IMR-90 (cell line): ENCODE results near the gene TMEM107. TPM values are rescaled to one million over a fixed set of nuclear protein-coding genes. Genes with fewer than 3 reads are reported as not detected.

Experiments
- ATAC-seq: fragments of 200-7000 bp; cut with Tn5 transposase; 2 replicates; pipeline ENCODE4 v1.9.1; 2020; ENCODE audit warnings: low read depth, mild to moderate bottlenecking, moderate library complexity
- BruUV-seq: library from RNA; stranded (reverse); fragments of 400-500 nt; replicated peaks from 2 replicates; lab custom pipeline; 2021; lab: Mats Ljungman, UMichigan
- CTCF ChIA-PET: fragments of 300-600 bp; formaldehyde crosslinking; extraction: SDS; loops from one replicate; lab custom pipeline; 2021; ENCODE audit warnings: antibody characterized with exemption; lab: Yijun Ruan, JAX
- POLR2A ChIA-PET: fragments of 300-600 bp; sonication (Branson Sonifier 250); formaldehyde crosslinking; loops from one replicate; lab custom pipeline; 2022; ENCODE audit warnings: antibody characterized with exemption; ENCODE audit not compliant: unreplicated experiment; lab: Charles Lee
- DNase-seq: peaks from one replicate; pipeline ENCODE4 v3.0.0; 2013
- H2AFZ ChIP-seq: replicated peaks from 2 replicates; pipeline ENCODE3; 2013; ENCODE audit warnings: low read length, mild to moderate bottlenecking; ENCODE audit not compliant: poor library complexity
- H2AK5ac ChIP-seq: 2 replicates; pipeline ENCODE4 v1.6.1; 2013; ENCODE audit warnings: low read depth, low read length, inconsistent platforms
- H2AK9ac ChIP-seq: replicated peaks from 2 replicates; pipeline ENCODE3; 2013; ENCODE audit warnings: mild to moderate bottlenecking, low read depth, low read length, moderate library complexity; ENCODE audit not compliant: poor library complexity
- H2BK120ac ChIP-seq: 2 replicates; pipeline ENCODE4 v1.6.1; 2013; ENCODE audit warnings: low read depth, low read length, inconsistent platforms
- H2BK15ac ChIP-seq: 3 replicates; pipeline ENCODE4 v1.6.1; 2013; ENCODE audit warnings: low read depth, low read length, inconsistent platforms
- H2BK20ac ChIP-seq: 2 replicates; pipeline ENCODE4 v1.6.1; 2013; ENCODE audit warnings: low read depth, mild to moderate bottlenecking, inconsistent platforms, low read length, moderate library complexity
- H2BK5ac ChIP-seq: 2 replicates; pipeline ENCODE4 v1.6.1; 2013; ENCODE audit warnings: mild to moderate bottlenecking, low read depth, low read length, inconsistent platforms; ENCODE audit not compliant: poor library complexity, severe bottlenecking
- H3K14ac ChIP-seq: replicated peaks from 2 replicates; pipeline ENCODE4 v1.6.1; 2013; ENCODE audit warnings: low read depth, low read length, inconsistent platforms
- H3K18ac ChIP-seq: 2 replicates; pipeline ENCODE4 v1.6.1; 2013; ENCODE audit warnings: low read depth, low read length, control low read depth
- H3K23ac ChIP-seq: 2 replicates; pipeline ENCODE4 v1.6.1; 2013; ENCODE audit warnings: low read depth, low read length, inconsistent platforms
- H3K27ac ChIP-seq: 2 replicates; pipeline ENCODE4 v1.5.1; 2013; ENCODE audit warnings: mild to moderate bottlenecking, control low read depth, low read length; ENCODE audit not compliant: insufficient read depth
- H3K27me3 ChIP-seq: 2 replicates; pipeline ENCODE4 v1.6.1; 2013; ENCODE audit warnings: low read length; ENCODE audit not compliant: control insufficient read depth, insufficient read depth
- H3K36me3 ChIP-seq: 2 replicates; pipeline ENCODE4 v1.6.1; 2013; ENCODE audit warnings: low read length, mixed read lengths; ENCODE audit not compliant: control insufficient read depth, insufficient read depth
- H3K4ac ChIP-seq: 2 replicates; pipeline ENCODE4 v1.6.1; 2013; ENCODE audit warnings: low read depth, low read length, inconsistent platforms
- H3K4me1 ChIP-seq: 2 replicates; pipeline ENCODE4 v1.6.1; 2013; ENCODE audit warnings: low read length, mixed read lengths; ENCODE audit not compliant: control insufficient read depth, insufficient read depth
- H3K4me2 ChIP-seq: 2 replicates; pipeline ENCODE4 v1.6.1; 2013; ENCODE audit warnings: low read depth, mild to moderate bottlenecking, control low read depth, low read length, moderate library complexity
- H3K4me3 ChIP-seq: 2 replicates; pipeline ENCODE4 v1.5.1; 2013; ENCODE audit warnings: low read depth, mild to moderate bottlenecking, control low read depth, low read length, moderate library complexity; ENCODE audit not compliant: insufficient read depth
- H3K56ac ChIP-seq: 2 replicates; pipeline ENCODE4 v1.6.1; 2013; ENCODE audit warnings: low read length, inconsistent platforms; ENCODE audit not compliant: insufficient read depth; ENCODE audit errors: extremely low read depth
- H3K79me1 ChIP-seq, 2 experiments: 2 replicates each; pipeline ENCODE4 v1.6.1; 2013; ENCODE audit warnings: low read length in 2 of 2, inconsistent platforms in 1 of 2, low read depth in 1 of 2
- H3K9ac ChIP-seq: 2 replicates; pipeline ENCODE4 v1.6.1; 2013; ENCODE audit warnings: low read depth, low read length, control low read depth
- H3K9me1 ChIP-seq: 2 replicates; pipeline ENCODE4 v1.6.1; 2013; ENCODE audit warnings: low read length, inconsistent platforms; ENCODE audit not compliant: insufficient read depth
- H3K9me3 ChIP-seq: 2 replicates; pipeline ENCODE4 v1.6.1; 2013; ENCODE audit warnings: low read length; ENCODE audit not compliant: control insufficient read depth, insufficient read depth
- H4K20me1 ChIP-seq: 2 replicates; pipeline ENCODE4 v1.6.1; 2013; ENCODE audit warnings: low read length, inconsistent platforms; ENCODE audit not compliant: insufficient read depth
- H4K5ac ChIP-seq: 2 replicates; pipeline ENCODE4 v1.6.1; 2013; ENCODE audit warnings: mild to moderate bottlenecking, low read depth, low read length, control low read depth
- H4K8ac ChIP-seq, 2 experiments: 2 replicates each; pipeline ENCODE4 v1.6.1; 2013; ENCODE audit warnings: low read depth in 2 of 2, low read length in 2 of 2, control low read depth in 1 of 2, inconsistent platforms in 1 of 2
- H4K91ac ChIP-seq: 2 replicates; pipeline ENCODE4 v1.6.1; 2013; ENCODE audit warnings: low read depth, low read length, inconsistent platforms; ENCODE audit not compliant: insufficient read depth
- BHLHE40 ChIP-seq: fragments of 150-350 bp; IDR thresholded peaks from 2 replicates; pipeline ENCODE4 v1.6.1; 2016; ENCODE audit warnings: mild to moderate bottlenecking, low read depth, low read length
- CEBPB ChIP-seq: IDR thresholded peaks from 2 replicates; pipeline ENCODE4 v1.6.1; 2012; ENCODE audit warnings: low read depth, low read length, improper control_type of control experiment
- FOS ChIP-seq: fragments of 150-350 bp; IDR thresholded peaks from 2 replicates; pipeline ENCODE4 v1.6.1; 2016; ENCODE audit warnings: low read depth, low read length
- MAFK ChIP-seq: IDR thresholded peaks from 2 replicates; pipeline ENCODE4 v1.6.1; 2012; ENCODE audit warnings: low read depth, low read length, improper control_type of control experiment
- MAZ ChIP-seq: IDR thresholded peaks from 2 replicates; pipeline ENCODE4 v1.6.1; 2012; ENCODE audit warnings: low read depth, mild to moderate bottlenecking, low read length, improper control_type of control experiment, moderate library complexity, borderline replicate concordance
- MXI1 ChIP-seq: IDR thresholded peaks from 2 replicates; pipeline ENCODE4 v1.6.1; 2012; ENCODE audit warnings: low read depth, mild to moderate bottlenecking, low read length, moderate library complexity, borderline replicate concordance
- NFE2L2 ChIP-seq: fragments of 150-350 bp; IDR thresholded peaks from 2 replicates; pipeline ENCODE4 v1.6.1; 2016; ENCODE audit warnings: low read depth, mild to moderate bottlenecking, low read length
- POLR2A ChIP-seq: IDR thresholded peaks from 2 replicates; pipeline ENCODE4 v1.6.1; 2012; ENCODE audit warnings: mild to moderate bottlenecking, low read depth, low read length
- RAD21 ChIP-seq: IDR thresholded peaks from 2 replicates; pipeline ENCODE4 v1.6.1; 2012; ENCODE audit warnings: low read length, improper control_type of control experiment
- RCOR1 ChIP-seq: IDR thresholded peaks from 2 replicates; pipeline ENCODE4 v1.6.1; 2012; ENCODE audit warnings: mild to moderate bottlenecking, low read length, improper control_type of control experiment; ENCODE audit not compliant: insufficient replicate concordance
- RFX5 ChIP-seq: IDR thresholded peaks from 2 replicates; pipeline ENCODE4 v1.8.0; 2012; ENCODE audit warnings: low read depth, mild to moderate bottlenecking, low read length, moderate library complexity
- WGBS, 2 experiments: methylation state at CpG; one replicate each; pipeline versions ENCODE4 v1.1.5 to v1.1.7; 2013; ENCODE audit warnings: missing lambda C conversion rate in 2 of 2; ENCODE audit not compliant: insufficient read length in 1 of 2; ENCODE audit errors: extremely low coverage in 2 of 2; 5-methylcytosine and 5-hydroxymethylcytosine counted together
- dilution Hi-C: fragments of 300-500 bp; cut with HindIII; formaldehyde crosslinking; loops from one replicate; pipeline ENCODE4 v1.14.3; 2018; ENCODE audit warnings: low sequenced_read_pairs; ENCODE audit not compliant: unreplicated experiment
- in situ Hi-C: fragments of 300-500 bp; cut with MboI; formaldehyde crosslinking; loops from 3 replicates; pipeline ENCODE4 v1.14.3; 2019; ENCODE audit warnings: low sequenced_read_pairs, inconsistent platforms, mixed read lengths
- intact Hi-C: fragments of 100-400 bp; cut with micrococcal nuclease; formaldehyde crosslinking; loops from 2 replicates; pipeline ENCODE4 v1.10.0; 2022
- polyA plus RNA-seq, 3 experiments: library from polyadenylated mRNA; depleted of rRNA; stranded (reverse); fragments of >200 nt; gene quantifications; 2 replicates each; pipeline ENCODE4 v1.2.3, GENCODE V29; 2012; ENCODE audit warnings: low replicate concordance in 1 of 3
- total RNA-seq: library from RNA; depleted of rRNA; stranded (reverse); fragments of >200 nt; gene quantifications from 2 replicates; pipeline ENCODE4 v1.2.3, GENCODE V29; 2012
- TF ChIP-seq, protein P1 (sequence below): conservative IDR thresholded peaks from 2 replicates; pipeline ENCODE4 v1.5.1; 2012; ENCODE audit warnings: mild to moderate bottlenecking, low read depth, low read length, improper control_type of control experiment
- TF ChIP-seq, protein P2 (sequence below): fragments of 150-350 bp; IDR thresholded peaks from 2 replicates; pipeline ENCODE4 v1.6.1; 2017; ENCODE audit warnings: mild to moderate bottlenecking, antibody characterized with exemption, low read length, low read depth
- TF ChIP-seq, protein P3 (sequence below): fragments of 150-350 bp; IDR thresholded peaks from 2 replicates; pipeline ENCODE4 v1.6.1; 2016; ENCODE audit warnings: low read depth, mild to moderate bottlenecking, low read length, moderate library complexity, borderline replicate concordance

TMEM107 gene
- total and polyA plus RNA-seq, 2 of the 4 experiments (the other 2 are of a cell fraction): 12.9 to 14.3 TPM

DNA sequence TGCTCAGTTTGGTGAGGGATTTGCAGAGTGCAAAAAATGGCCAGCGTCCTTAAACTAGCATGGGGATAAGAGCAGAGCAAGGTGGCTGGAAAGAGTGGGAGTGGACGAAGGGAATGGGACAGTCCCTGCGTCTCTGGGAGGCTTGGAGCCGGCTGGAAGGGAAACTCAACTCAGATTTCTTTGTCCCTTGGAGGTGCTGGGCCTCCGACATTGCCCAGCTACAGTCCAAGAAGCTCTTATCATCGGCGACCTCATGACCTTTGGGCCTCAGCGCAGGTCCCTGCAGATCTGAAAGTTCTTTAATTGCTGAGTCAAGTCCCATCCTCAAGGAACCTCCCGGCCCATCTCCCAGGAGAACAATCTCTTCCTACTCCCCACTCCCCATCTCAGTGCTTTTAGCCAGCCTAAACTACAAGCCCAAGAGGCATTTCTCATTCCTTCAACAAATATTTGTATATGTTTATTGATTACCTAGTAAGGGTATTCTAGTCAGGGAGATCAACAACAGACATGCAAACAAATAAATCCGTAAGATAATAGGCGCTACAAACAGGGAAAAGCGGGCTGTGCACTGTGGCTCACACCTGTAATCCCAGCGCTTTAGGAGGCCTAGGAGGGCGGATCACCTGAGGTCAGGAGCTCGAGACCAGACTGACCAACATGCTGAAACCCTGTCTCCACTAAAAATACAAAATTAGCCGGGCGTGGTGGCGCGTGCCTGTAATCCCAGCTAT is 985 bp upstream of the TMEM107 start:
- Histone ChIP-seq H4K5ac (peak overlapping the region; percentile 84), H3K27me3 (no peaks in the 10 kb centered on the region), H3K14ac (peak overlapping the region; percentile 87; the same call in 1 of the 2 replicates), H3K23ac (peak overlapping the region; percentile 72; the same call in 1 of the 2 replicates), H3K79me1 (peaks cover 9 to 30% of the 10 kb centered on the region in 2 experiments; a peak in 3 of 4 replicates), H4K91ac (peak overlapping the region; percentile 82; the same call in 1 of the 2 replicates), H2AK5ac (peak overlapping the region; percentile 35; the same call in 1 of the 2 replicates), H4K20me1 (peaks cover 8% of the 10 kb centered on the region; the same call in 1 of the 2 replicates), H3K9ac (peak overlapping the region; percentile 88), H3K4me3 (0 out of 2 replicates have a peak overlapping the region, but pooled peaks have one; percentile 65), H3K4me2 (peak overlapping the region; percentile 90), H3K9me3 (no peaks in the 10 kb centered on the region), H3K9me1 (peaks cover 21% of the 10 kb centered on the region), H4K8ac (peak overlapping the region; percentile 98), H3K4ac (peak overlapping the region; percentile 81), H2AFZ (peak overlapping the region; percentile 100), H3K18ac (no peak overlapping the region; the same call in 1 of the 2 replicates), H2BK20ac (no peak overlapping the region), H3K36me3 (no peaks in the 10 kb centered on the region), H2AK9ac (peak overlapping the region; percentile 98), H3K27ac (peak overlapping the region; percentile 86; the same call in 1 of the 2 replicates), H2BK5ac (no peak overlapping the region), H2BK15ac (no peak overlapping the region), H3K56ac (peak overlapping the region; percentile 67; the same call in 1 of the 2 replicates), H2BK120ac (no peak overlapping the region), H3K4me1 (peaks cover 12% of the 10 kb centered on the region)
- 63% methylated on average over 7 of the region's 19 CpGs; no CpG with 5 or more reads in 1 of the 2 experiments for WGBS, 2 experiments
- intact Hi-C loops (no loop called here), in situ Hi-C loops (no loop called here), dilution Hi-C loops (no loop called here)
- DNase-seq: no peak
- BruUV-seq: no TSS peak
- CTCF ChIA-PET: no interaction called here
- POLR2A ChIA-PET: interaction anchor here (0.5 kb wide), 1 partner anchor 527 kb away, joined by 4 read pairs; the partner anchor contains the start of gene ATP1B2
- no peak for ATAC-seq
- TF ChIP-seq CEBPB (no peak), FOS (no peak), BHLHE40 (no peak), MXI1 (no peak), MAZ (no peak), RFX5 (no peak), NFE2L2 (no peak), RAD21 (no peak), RCOR1 (no peak), MAFK (no peak), POLR2A (no peak)
- TF ChIP-seq, protein P1, sequence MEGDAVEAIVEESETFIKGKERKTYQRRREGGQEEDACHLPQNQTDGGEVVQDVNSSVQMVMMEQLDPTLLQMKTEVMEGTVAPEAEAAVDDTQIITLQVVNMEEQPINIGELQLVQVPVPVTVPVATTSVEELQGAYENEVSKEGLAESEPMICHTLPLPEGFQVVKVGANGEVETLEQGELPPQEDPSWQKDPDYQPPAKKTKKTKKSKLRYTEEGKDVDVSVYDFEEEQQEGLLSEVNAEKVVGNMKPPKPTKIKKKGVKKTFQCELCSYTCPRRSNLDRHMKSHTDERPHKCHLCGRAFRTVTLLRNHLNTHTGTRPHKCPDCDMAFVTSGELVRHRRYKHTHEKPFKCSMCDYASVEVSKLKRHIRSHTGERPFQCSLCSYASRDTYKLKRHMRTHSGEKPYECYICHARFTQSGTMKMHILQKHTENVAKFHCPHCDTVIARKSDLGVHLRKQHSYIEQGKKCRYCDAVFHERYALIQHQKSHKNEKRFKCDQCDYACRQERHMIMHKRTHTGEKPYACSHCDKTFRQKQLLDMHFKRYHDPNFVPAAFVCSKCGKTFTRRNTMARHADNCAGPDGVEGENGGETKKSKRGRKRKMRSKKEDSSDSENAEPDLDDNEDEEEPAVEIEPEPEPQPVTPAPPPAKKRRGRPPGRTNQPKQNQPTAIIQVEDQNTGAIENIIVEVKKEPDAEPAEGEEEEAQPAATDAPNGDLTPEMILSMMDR: no peak
- TF ChIP-seq, protein P2, sequence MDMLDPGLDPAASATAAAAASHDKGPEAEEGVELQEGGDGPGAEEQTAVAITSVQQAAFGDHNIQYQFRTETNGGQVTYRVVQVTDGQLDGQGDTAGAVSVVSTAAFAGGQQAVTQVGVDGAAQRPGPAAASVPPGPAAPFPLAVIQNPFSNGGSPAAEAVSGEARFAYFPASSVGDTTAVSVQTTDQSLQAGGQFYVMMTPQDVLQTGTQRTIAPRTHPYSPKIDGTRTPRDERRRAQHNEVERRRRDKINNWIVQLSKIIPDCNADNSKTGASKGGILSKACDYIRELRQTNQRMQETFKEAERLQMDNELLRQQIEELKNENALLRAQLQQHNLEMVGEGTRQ: no peak
- TF ChIP-seq, protein P3, sequence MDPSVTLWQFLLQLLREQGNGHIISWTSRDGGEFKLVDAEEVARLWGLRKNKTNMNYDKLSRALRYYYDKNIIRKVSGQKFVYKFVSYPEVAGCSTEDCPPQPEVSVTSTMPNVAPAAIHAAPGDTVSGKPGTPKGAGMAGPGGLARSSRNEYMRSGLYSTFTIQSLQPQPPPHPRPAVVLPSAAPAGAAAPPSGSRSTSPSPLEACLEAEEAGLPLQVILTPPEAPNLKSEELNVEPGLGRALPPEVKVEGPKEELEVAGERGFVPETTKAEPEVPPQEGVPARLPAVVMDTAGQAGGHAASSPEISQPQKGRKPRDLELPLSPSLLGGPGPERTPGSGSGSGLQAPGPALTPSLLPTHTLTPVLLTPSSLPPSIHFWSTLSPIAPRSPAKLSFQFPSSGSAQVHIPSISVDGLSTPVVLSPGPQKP: no peak
